K562 (cell line): ENCODE results near the gene TAS2R38. TPM values are rescaled to one million over a fixed set of nuclear protein-coding genes. Genes with fewer than 3 reads are reported as not detected.

Experiments used
- ATAC-seq: fragments of 200-7000 bp; cut with Tn5 transposase; 3 replicates; pipeline ENCODE4 v1.9.1; 2020; ENCODE audit warnings: moderate library complexity
- BruUV-seq: library from RNA; stranded (reverse); fragments of 400-500 nt; replicated peaks from 2 replicates; lab custom pipeline; 2021; lab: Mats Ljungman, UMichigan
- CTCF ChIA-PET: fragments of 300-600 bp; formaldehyde crosslinking; extraction: SDS; loops from one replicate; lab custom pipeline; 2021; ENCODE audit warnings: low intra/inter-chr PET ratio; lab: Yijun Ruan, JAX
- POLR2A ChIA-PET: fragments of 300-600, 350-650 bp; sonication (Branson Sonifier 250); formaldehyde crosslinking; extraction: SDS; loops from one replicate; lab custom pipeline; 2021; ENCODE audit warnings: antibody characterized with exemption, inconsistent platforms; lab: Yijun Ruan, JAX
- DNase-seq, 4 experiments: peaks; one replicate each; pipeline versions ENCODE4 v3.0.0 to v3.0.0-alpha.2; 2011 to 2018; ENCODE audit warnings: low spot score in 3 of 4, mixed read lengths in 3 of 4; ENCODE audit errors: extremely low read depth in 1 of 4
- FAIRE-seq: peaks from 2 replicates; lab custom pipeline; 2011; peaks lifted over from hg19 to GRCh38; lab: Jason Lieb, UNC
- H2AFZ ChIP-seq: 2 replicates; pipeline ENCODE4 v1.6.0; 2011; ENCODE audit warnings: low read depth, low read length, control low read depth, inconsistent platforms
- H3K27ac ChIP-seq: fragments of 200-600 bp; 3 replicates; pipeline ENCODE4 v1.8.0; 2011; ENCODE audit warnings: low read depth, mild to moderate bottlenecking, control low read depth, inconsistent platforms, low read length, moderate library complexity, mixed read lengths; ENCODE audit errors: extremely low read depth
- H3K27me3 ChIP-seq, 2 experiments: fragments of 300-600 bp in 1 of 2; 2 replicates in 1 of 2; 3 replicates in 1 of 2; pipeline versions ENCODE4 v1.6.0 to v1.8.0; 2011; ENCODE audit warnings: inconsistent platforms in 2 of 2, low read length in 2 of 2, mild to moderate bottlenecking in 1 of 2, mixed read lengths in 1 of 2, moderate library complexity in 1 of 2; ENCODE audit not compliant: control insufficient read depth in 2 of 2, insufficient read depth in 2 of 2
- H3K36me3 ChIP-seq: fragments of 300-600 bp; 3 replicates; pipeline ENCODE4 v1.8.0; 2011; ENCODE audit warnings: mild to moderate bottlenecking, low read length, inconsistent platforms; ENCODE audit not compliant: control insufficient read depth, insufficient read depth
- H3K4me1 ChIP-seq, 2 experiments: fragments of 200-600 bp in 1 of 2; replicated peaks in 1 of 2; 2 replicates in 1 of 2; 3 replicates in 1 of 2; pipeline versions ENCODE4 v1.5.1 to v1.8.0; 2011; ENCODE audit warnings: inconsistent platforms in 2 of 2, low read length in 2 of 2, mild to moderate bottlenecking in 1 of 2, mixed read lengths in 1 of 2, moderate library complexity in 1 of 2; ENCODE audit not compliant: control insufficient read depth in 2 of 2, insufficient read depth in 2 of 2
- H3K4me2 ChIP-seq: 2 replicates; pipeline ENCODE4 v1.6.1; 2011; ENCODE audit warnings: low read length, control low read depth, inconsistent platforms, mixed read lengths; ENCODE audit not compliant: insufficient read depth
- H3K4me3 ChIP-seq: fragments of 200-600 bp; sonication (generic), shearing (Covaris generic); 2 replicates; pipeline ENCODE4 v1.5.1; 2016; ENCODE audit warnings: control low read depth, inconsistent platforms
- H3K79me2 ChIP-seq: fragments of 200-600 bp; 3 replicates; pipeline ENCODE4 v1.8.0; 2011; ENCODE audit warnings: low read length, inconsistent platforms; ENCODE audit not compliant: control insufficient read depth, insufficient read depth
- H3K9ac ChIP-seq, 2 experiments: 2 replicates each; pipeline versions ENCODE4 v1.6.0 to v1.6.1; 2011; ENCODE audit warnings: low read depth in 2 of 2, low read length in 2 of 2, control low read depth in 1 of 2, inconsistent platforms in 1 of 2, mild to moderate bottlenecking in 1 of 2, mixed read lengths in 1 of 2; ENCODE audit not compliant: insufficient read depth in 1 of 2
- H3K9me1 ChIP-seq: one replicate; pipeline ENCODE4 v1.6.0; 2011; ENCODE audit warnings: inconsistent platforms, mild to moderate bottlenecking, low read length, moderate library complexity; ENCODE audit not compliant: control insufficient read depth, insufficient read depth
- H3K9me3 ChIP-seq: replicated peaks from 2 replicates; pipeline ENCODE4 v1.5.1; 2011; ENCODE audit warnings: low read depth, low read length, inconsistent platforms; ENCODE audit not compliant: control insufficient read depth, insufficient read depth
- H4K20me1 ChIP-seq: replicated peaks from 2 replicates; pipeline ENCODE4 v1.6.1; 2011; ENCODE audit warnings: low read length, inconsistent platforms, mixed read lengths; ENCODE audit not compliant: control insufficient read depth, insufficient read depth
- GTF2A2 ChIP-seq: IDR thresholded peaks from 2 replicates; pipeline ENCODE4 v1.6.1; 2016; ENCODE audit warnings: mild to moderate bottlenecking, missing genetic modification characterization, missing compliant biosample characterization
- MTF1 ChIP-seq: fragments of 250-450 bp; sonication (Bioruptor Pico); IDR thresholded peaks from 2 replicates; pipeline ENCODE4 v1.9.0; 2021; ENCODE audit warnings: moderate library complexity, mild to moderate bottlenecking, inconsistent platforms, borderline replicate concordance
- SNRNP70 ChIP-seq: fragments of 200-400 bp; formaldehyde crosslinking; optimal IDR thresholded peaks from 2 replicates; pipeline ENCODE3; 2017; ENCODE audit warnings: low read depth, low read length
- SRSF1 ChIP-seq: fragments of 200-400 bp; formaldehyde crosslinking; IDR thresholded peaks from 2 replicates; pipeline ENCODE4 v1.6.1; 2017; ENCODE audit warnings: mild to moderate bottlenecking, low read depth, low read length, moderate library complexity
- WGBS: fragments of 100-300 bp; shearing (Covaris generic); methylation state at CpG from one replicate; pipeline ENCODE4 v1.1.6; 2016; ENCODE audit warnings: low coverage, mixed read lengths; ENCODE audit not compliant: insufficient coverage; ENCODE audit errors: missing lambda C conversion rate; 5-methylcytosine and 5-hydroxymethylcytosine counted together
- in situ Hi-C: fragments of 300-500 bp; cut with MboI; formaldehyde crosslinking; loops from 4 replicates; pipeline ENCODE4 v1.15.0; 2018; ENCODE audit warnings: inconsistent platforms, mixed read lengths
- intact Hi-C: fragments of 100-400 bp; cut with micrococcal nuclease; formaldehyde crosslinking; loops from 2 replicates; pipeline ENCODE4 v1.14.2; 2022
- polyA plus RNA-seq, 8 experiments: library from polyadenylated mRNA; depleted of rRNA in 4 of 8; stranded (reverse) in 5 of 8; unstranded in 3 of 8; fragments of >200 nt; fragmentation: Nextera tagmentation in 2 of 8; fragmentation: Illumina TruSeq in 1 of 8; extraction: Ambion mirVana in 2 of 8; extraction: Trizol in 1 of 8; gene quantifications; 2 replicates each; pipeline versions ENCODE4 v1.2.1 to v1.2.3, GENCODE V29; 2011 to 2014; ENCODE audit warnings: inconsistent platforms in 1 of 8, missing spikeins in 1 of 8
- total RNA-seq, 7 experiments: library from RNA; depleted of rRNA in 6 of 7; stranded (reverse); fragments of >200 nt in 6 of 7; fragmentation: Illumina TruSeq in 2 of 7; extraction: Trizol in 2 of 7; gene quantifications; 2 replicates each; pipeline versions ENCODE4 v1.2.1 to v1.2.3, GENCODE V29; 2011 to 2021; ENCODE audit warnings: low replicate concordance in 1 of 7
- TF ChIP-seq, protein P1 (sequence below): fragments of 250-450 bp; sonication (Bioruptor Pico); IDR thresholded peaks from 2 replicates; pipeline ENCODE4 v1.8.0; 2022; ENCODE audit warnings: moderate library complexity, mild to moderate bottlenecking, inconsistent platforms
- TF ChIP-seq, protein P2 (sequence below): sonication (generic); formaldehyde crosslinking; IDR thresholded peaks from 2 replicates; pipeline ENCODE4 v1.4.0; 2020; ENCODE audit warnings: mild to moderate bottlenecking, missing genetic modification reagents
- TF ChIP-seq, protein P3 (sequence below), 2 experiments: fragments of 450-650 bp in 1 of 2; sonication (generic) in 1 of 2; formaldehyde crosslinking in 1 of 2; IDR thresholded peaks; 2 replicates each; pipeline versions ENCODE4 v1.7.1 to v1.9.0; 2016 to 2022; ENCODE audit warnings: inconsistent platforms in 1 of 2, mild to moderate bottlenecking in 1 of 2, missing genetic modification reagents in 1 of 2
- TF ChIP-seq, protein P4 (sequence below): fragments of 250-450 bp; sonication (Bioruptor Pico); IDR thresholded peaks from 2 replicates; pipeline ENCODE4 v1.5.0; 2021; ENCODE audit warnings: mild to moderate bottlenecking, borderline replicate concordance

The TAS2R38 gene
- total and polyA plus RNA-seq, 9 of the 15 experiments (the other 6 are each of a cell fraction or from before 2014, with no cell fraction given): not detected

DNA sequence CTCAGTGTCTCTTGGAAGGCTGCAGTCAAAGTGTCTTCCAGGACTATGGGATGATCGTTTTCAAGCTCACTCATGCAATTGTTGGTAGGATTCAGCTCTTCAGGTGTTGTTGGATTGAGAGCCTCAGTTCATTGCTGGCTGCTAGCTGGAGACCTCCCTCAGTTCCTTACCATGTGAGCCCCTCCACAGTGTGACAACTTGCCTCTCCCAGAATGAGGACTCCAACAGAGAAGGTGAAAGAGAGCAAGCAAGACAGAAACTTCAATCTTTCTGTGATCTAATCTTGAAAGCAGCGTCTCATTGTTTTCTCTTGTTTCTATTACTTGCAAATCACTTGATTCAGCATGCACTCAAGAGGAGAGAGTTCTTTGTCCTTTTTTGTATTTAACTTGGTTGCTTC, 44.6 kb upstream of the TAS2R38 start:
- intact Hi-C loops: no loop called here
- CTCF ChIA-PET: no interaction called here
- ATAC-seq: no peak
- 2% methylated on average over 2 of the region's 2 CpGs for WGBS
- H2AFZ ChIP-seq: no peak overlapping the region
- no peaks in the 10 kb centered on the region for H3K27me3 ChIP-seq
- no peak overlapping the region for H3K9ac ChIP-seq
- no peaks in the 10 kb centered on the region for H3K79me2 ChIP-seq
- H3K9me3 ChIP-seq: 0 out of 2 replicates have a peak, but pooled peaks cover 3% of the 10 kb centered on the region
- no peaks in the 10 kb centered on the region for H3K36me3 ChIP-seq
- no peak overlapping the region for H3K27ac ChIP-seq
- no peaks in the 10 kb centered on the region for H3K9me1 ChIP-seq
- no peak overlapping the region for H3K4me2 ChIP-seq
- no peak for FAIRE-seq
- no peaks in the 10 kb centered on the region for H4K20me1 ChIP-seq
- no peak for DNase-seq
- in situ Hi-C loops: no loop called here
- POLR2A ChIA-PET: no interaction called here
- no peaks in the 10 kb centered on the region for H3K4me1 ChIP-seq
- H3K4me3 ChIP-seq: no peak overlapping the region
- no TSS peak for BruUV-seq
- TF ChIP-seq SRSF1: no peak
- TF ChIP-seq, protein P1, sequence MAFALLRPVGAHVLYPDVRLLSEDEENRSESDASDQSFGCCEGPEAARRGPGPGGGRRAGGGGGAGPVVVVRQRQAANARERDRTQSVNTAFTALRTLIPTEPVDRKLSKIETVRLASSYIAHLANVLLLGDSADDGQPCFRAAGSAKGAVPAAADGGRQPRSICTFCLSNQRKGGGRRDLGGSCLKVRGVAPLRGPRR (CRISPR knock-in tag): no peak
- TF ChIP-seq, protein P2, sequence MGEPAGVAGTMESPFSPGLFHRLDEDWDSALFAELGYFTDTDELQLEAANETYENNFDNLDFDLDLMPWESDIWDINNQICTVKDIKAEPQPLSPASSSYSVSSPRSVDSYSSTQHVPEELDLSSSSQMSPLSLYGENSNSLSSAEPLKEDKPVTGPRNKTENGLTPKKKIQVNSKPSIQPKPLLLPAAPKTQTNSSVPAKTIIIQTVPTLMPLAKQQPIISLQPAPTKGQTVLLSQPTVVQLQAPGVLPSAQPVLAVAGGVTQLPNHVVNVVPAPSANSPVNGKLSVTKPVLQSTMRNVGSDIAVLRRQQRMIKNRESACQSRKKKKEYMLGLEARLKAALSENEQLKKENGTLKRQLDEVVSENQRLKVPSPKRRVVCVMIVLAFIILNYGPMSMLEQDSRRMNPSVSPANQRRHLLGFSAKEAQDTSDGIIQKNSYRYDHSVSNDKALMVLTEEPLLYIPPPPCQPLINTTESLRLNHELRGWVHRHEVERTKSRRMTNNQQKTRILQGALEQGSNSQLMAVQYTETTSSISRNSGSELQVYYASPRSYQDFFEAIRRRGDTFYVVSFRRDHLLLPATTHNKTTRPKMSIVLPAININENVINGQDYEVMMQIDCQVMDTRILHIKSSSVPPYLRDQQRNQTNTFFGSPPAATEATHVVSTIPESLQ: no peak
- no peak for TF ChIP-seq SNRNP70
- TF ChIP-seq MTF1: no peak
- TF ChIP-seq, protein P3, sequence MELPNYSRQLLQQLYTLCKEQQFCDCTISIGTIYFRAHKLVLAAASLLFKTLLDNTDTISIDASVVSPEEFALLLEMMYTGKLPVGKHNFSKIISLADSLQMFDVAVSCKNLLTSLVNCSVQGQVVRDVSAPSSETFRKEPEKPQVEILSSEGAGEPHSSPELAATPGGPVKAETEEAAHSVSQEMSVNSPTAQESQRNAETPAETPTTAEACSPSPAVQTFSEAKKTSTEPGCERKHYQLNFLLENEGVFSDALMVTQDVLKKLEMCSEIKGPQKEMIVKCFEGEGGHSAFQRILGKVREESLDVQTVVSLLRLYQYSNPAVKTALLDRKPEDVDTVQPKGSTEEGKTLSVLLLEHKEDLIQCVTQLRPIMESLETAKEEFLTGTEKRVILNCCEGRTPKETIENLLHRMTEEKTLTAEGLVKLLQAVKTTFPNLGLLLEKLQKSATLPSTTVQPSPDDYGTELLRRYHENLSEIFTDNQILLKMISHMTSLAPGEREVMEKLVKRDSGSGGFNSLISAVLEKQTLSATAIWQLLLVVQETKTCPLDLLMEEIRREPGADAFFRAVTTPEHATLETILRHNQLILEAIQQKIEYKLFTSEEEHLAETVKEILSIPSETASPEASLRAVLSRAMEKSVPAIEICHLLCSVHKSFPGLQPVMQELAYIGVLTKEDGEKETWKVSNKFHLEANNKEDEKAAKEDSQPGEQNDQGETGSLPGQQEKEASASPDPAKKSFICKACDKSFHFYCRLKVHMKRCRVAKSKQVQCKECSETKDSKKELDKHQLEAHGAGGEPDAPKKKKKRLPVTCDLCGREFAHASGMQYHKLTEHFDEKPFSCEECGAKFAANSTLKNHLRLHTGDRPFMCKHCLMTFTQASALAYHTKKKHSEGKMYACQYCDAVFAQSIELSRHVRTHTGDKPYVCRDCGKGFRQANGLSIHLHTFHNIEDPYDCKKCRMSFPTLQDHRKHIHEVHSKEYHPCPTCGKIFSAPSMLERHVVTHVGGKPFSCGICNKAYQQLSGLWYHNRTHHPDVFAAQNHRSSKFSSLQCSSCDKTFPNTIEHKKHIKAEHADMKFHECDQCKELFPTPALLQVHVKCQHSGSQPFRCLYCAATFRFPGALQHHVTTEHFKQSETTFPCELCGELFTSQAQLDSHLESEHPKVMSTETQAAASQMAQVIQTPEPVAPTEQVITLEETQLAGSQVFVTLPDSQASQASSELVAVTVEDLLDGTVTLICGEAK (IDR thresholded peaks at IDR 0.05): no peak
- TF ChIP-seq, protein P3 (CRISPR knock-in tag; IDR thresholded peaks at IDR 0.05): no peak
- TF ChIP-seq, protein P4, sequence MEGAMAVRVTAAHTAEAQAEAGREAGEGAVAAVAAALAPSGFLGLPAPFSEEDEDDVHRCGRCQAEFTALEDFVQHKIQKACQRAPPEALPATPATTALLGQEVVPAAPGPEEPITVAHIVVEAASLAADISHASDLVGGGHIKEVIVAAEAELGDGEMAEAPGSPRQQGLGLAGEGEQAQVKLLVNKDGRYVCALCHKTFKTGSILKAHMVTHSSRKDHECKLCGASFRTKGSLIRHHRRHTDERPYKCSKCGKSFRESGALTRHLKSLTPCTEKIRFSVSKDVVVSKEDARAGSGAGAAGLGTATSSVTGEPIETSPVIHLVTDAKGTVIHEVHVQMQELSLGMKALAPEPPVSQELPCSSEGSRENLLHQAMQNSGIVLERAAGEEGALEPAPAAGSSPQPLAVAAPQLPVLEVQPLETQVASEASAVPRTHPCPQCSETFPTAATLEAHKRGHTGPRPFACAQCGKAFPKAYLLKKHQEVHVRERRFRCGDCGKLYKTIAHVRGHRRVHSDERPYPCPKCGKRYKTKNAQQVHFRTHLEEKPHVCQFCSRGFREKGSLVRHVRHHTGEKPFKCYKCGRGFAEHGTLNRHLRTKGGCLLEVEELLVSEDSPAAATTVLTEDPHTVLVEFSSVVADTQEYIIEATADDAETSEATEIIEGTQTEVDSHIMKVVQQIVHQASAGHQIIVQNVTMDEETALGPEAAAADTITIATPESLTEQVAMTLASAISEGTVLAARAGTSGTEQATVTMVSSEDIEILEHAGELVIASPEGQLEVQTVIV (CRISPR knock-in tag): no peak
- no peak for TF ChIP-seq GTF2A2 (tag)
